ENCODE measurements around the gene MRAS. TPM values are rescaled to one million over a fixed set of nuclear protein-coding genes. Genes with fewer than 3 reads are reported as not detected.

MRAS gene
- total RNA-seq, 1 experiment from 2014 or later = 2.4 TPM

DNA sequence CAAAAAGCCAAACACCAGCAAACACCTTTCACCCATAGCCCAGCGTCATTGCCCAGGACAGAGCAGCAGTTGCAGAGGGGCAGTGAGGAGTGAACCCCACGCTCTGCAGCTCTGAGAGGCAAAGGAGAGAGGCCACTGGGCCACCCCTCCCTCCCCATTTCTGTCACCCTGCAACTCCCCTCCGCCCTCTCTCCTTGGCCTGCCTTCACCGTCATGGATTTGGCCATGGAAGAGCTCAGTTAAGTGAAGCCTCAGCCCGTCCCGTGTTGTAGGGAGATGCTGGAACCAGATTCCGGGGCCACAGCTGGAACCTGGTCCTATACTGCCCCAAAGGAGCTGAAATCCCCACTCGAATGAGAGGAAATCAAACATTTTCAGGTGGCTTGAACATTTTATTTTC, 21.9 kb downstream of the MRAS start:
- POLR2A ChIA-PET (ENCODE audit: unreplicated experiment) = no interaction called here
- CTCF ChIA-PET = no interaction called here
- intact Hi-C loops (cut with micrococcal nuclease; ENCODE audit: unreplicated experiment) = no loop called here

DNA sequence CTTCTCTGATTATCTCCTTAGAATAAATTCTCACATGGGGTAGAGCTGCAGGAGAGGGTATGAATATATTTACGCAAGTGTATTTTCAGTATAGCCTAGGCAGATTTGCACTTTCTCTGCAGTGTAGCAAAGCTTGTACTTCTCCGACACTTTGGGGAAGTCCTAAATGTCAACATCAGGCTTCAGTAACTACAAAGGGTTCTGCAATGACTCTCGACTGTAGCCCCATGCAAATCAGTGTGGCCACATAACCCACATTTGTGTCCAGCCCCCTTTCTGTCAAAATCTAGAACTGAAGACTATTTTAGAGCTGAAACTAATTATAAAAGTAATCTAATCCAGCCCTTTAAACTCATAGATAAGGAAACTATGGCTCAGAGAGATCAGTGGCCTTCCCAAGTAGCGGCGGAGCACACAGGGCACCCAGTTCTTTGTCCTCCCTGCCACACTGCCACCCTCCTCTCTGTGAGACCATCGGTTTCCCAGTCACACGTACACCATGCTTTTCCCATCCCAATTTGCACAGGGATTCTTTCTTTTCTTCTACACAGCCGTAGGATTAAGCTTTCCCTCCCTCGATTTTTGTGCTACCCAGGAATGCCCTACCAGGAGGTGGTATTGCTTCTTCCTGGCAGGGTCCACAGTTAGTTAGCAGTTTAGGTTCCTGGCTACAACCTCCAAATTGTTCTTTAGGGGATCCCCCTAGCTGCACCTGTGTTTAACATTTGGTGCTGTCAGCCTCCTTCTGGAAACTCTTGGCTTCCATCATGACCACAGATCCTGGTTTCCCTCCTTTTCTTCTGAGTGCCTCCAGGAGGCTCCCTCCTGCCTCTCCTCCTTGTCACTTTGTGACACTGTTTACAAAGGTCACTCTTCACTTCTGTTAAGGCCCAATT, 22.9 kb downstream of the MRAS start:
- Histone ChIP-seq H3K27me3 (ENCODE audit: insufficient read depth, low read depth) (no peaks in the 10 kb centered on the region), H3K4me2 (no peak overlapping the region), H3K4me1 (replicated peaks; ENCODE audit: insufficient read depth) (no peaks in the 10 kb centered on the region), H3K79me2 (ENCODE audit: low read depth) (no peaks in the 10 kb centered on the region), H3K27ac (no peak overlapping the region), H3K9me3 (ENCODE audit: insufficient read depth, low read depth) (no peaks in the 10 kb centered on the region), H2AFZ (no peak overlapping the region), H4K20me1 (ENCODE audit: insufficient read depth) (no peaks in the 10 kb centered on the region), H3K4me3 (no peak overlapping the region), H3K36me3 (ENCODE audit: low read depth) (no peaks in the 10 kb centered on the region), H3K9me2 (ENCODE audit: insufficient read depth) (no peaks in the 10 kb centered on the region), H3F3A (ENCODE audit: insufficient read depth, low read depth) (no peaks in the 10 kb centered on the region)
- ChIA-PET POLR2A (ENCODE audit: unreplicated experiment) (no interaction called here), CTCF (no interaction called here)
- TF ChIP-seq, protein P1, sequence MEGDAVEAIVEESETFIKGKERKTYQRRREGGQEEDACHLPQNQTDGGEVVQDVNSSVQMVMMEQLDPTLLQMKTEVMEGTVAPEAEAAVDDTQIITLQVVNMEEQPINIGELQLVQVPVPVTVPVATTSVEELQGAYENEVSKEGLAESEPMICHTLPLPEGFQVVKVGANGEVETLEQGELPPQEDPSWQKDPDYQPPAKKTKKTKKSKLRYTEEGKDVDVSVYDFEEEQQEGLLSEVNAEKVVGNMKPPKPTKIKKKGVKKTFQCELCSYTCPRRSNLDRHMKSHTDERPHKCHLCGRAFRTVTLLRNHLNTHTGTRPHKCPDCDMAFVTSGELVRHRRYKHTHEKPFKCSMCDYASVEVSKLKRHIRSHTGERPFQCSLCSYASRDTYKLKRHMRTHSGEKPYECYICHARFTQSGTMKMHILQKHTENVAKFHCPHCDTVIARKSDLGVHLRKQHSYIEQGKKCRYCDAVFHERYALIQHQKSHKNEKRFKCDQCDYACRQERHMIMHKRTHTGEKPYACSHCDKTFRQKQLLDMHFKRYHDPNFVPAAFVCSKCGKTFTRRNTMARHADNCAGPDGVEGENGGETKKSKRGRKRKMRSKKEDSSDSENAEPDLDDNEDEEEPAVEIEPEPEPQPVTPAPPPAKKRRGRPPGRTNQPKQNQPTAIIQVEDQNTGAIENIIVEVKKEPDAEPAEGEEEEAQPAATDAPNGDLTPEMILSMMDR (conservative IDR thresholded peaks at IDR 0.05) = no peak
- TF ChIP-seq EZH2 (IDR thresholded peaks at IDR 0.05; ENCODE audit: low read depth) = no peak
- intact Hi-C loops (cut with micrococcal nuclease; ENCODE audit: unreplicated experiment) = no loop called here
- DNase-seq = no peak
- no TSS peak for BruUV-seq (replicated peaks)

More for the DNA sequence above, 21.9 kb downstream of the MRAS start:
- H3K36me3 ChIP-seq (ENCODE audit: low read depth) = no peaks in the 10 kb centered on the region
- DNase-seq = no peak
- H3K79me2 ChIP-seq (ENCODE audit: low read depth) = no peaks in the 10 kb centered on the region
- H3K9me3 ChIP-seq (ENCODE audit: insufficient read depth, low read depth) = no peaks in the 10 kb centered on the region
- TF ChIP-seq EZH2 (IDR thresholded peaks at IDR 0.05; ENCODE audit: low read depth) = no peak
- TF ChIP-seq, protein P1 (conservative IDR thresholded peaks at IDR 0.05) = no peak
- H3K27me3 ChIP-seq (ENCODE audit: insufficient read depth, low read depth) = no peaks in the 10 kb centered on the region
- H2AFZ ChIP-seq = no peak overlapping the region
- no peak overlapping the region for H3K27ac ChIP-seq
- no peak overlapping the region for H3K4me2 ChIP-seq
- no TSS peak for BruUV-seq (replicated peaks)
- no peaks in the 10 kb centered on the region for H3F3A ChIP-seq (ENCODE audit: insufficient read depth, low read depth)
- H3K9me2 ChIP-seq (ENCODE audit: insufficient read depth) = no peaks in the 10 kb centered on the region
- no peak overlapping the region for H3K4me3 ChIP-seq
- no peaks in the 10 kb centered on the region for H4K20me1 ChIP-seq (ENCODE audit: insufficient read depth)
- no peaks in the 10 kb centered on the region for H3K4me1 ChIP-seq (replicated peaks; ENCODE audit: insufficient read depth)

DNA sequence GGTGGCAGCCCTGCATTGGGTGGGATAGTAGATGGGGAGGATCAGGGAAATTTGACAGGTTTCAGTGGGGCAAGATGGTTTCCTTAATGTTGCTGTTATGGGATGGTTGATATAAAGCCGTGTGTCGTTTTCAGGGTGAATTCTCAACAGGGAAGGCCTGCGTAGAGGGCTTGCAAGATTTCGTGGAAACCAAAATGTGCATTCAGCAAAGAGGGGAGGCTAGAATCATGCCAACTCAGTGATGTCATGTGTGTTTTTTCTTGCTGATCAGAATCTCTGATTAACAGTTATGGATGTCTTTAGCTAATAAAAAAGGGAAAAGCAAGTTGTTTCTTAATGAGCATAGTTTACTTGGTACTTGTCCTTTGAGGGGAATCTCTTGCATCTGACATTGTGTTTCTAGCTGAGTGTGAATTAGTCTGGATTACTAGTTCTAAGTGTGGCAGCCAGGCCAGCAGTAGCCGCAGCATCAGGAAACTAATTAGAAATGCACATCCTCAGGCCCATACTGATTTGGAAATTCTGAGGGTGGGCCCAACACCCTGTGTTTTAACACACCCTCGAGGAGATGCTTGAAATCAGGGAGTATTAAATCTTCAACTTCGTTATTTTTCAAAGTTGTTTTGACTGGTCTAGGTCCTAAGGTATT, 24.8 kb downstream of the MRAS start:
- H3K9me2 ChIP-seq (ENCODE audit: insufficient read depth) = no peaks in the 10 kb centered on the region
- H3K36me3 ChIP-seq (ENCODE audit: low read depth) = no peaks in the 10 kb centered on the region
- BruUV-seq (replicated peaks) = no TSS peak
- H4K20me1 ChIP-seq (ENCODE audit: insufficient read depth) = no peaks in the 10 kb centered on the region
- ChIA-PET CTCF (no interaction called here), POLR2A (ENCODE audit: unreplicated experiment) (interaction anchor here (0.6 kb wide), 1 partner anchor 18 kb away, joined by 3 read pairs; no protein-coding TSS in a partner anchor)
- no peak overlapping the region for H2AFZ ChIP-seq
- H3K9me3 ChIP-seq (ENCODE audit: insufficient read depth, low read depth) = no peaks in the 10 kb centered on the region
- no peaks in the 10 kb centered on the region for H3K27me3 ChIP-seq (ENCODE audit: insufficient read depth, low read depth)
- DNase-seq = no peak
- intact Hi-C loops (cut with micrococcal nuclease; ENCODE audit: unreplicated experiment) = no loop called here
- no peaks in the 10 kb centered on the region for H3K79me2 ChIP-seq (ENCODE audit: low read depth)
- H3K4me1 ChIP-seq (replicated peaks; ENCODE audit: insufficient read depth) = no peaks in the 10 kb centered on the region
- H3F3A ChIP-seq (ENCODE audit: insufficient read depth, low read depth) = no peaks in the 10 kb centered on the region
- TF ChIP-seq, protein P1 (conservative IDR thresholded peaks at IDR 0.05) = no peak
- TF ChIP-seq EZH2 (IDR thresholded peaks at IDR 0.05; ENCODE audit: low read depth) = no peak
- no peak overlapping the region for H3K27ac ChIP-seq
- no peak overlapping the region for H3K4me3 ChIP-seq
- H3K4me2 ChIP-seq = no peak overlapping the region
